Right lobe of liver (tissue), 4 donors: ENCODE results near the gene NOXO1.

Source experiments
- POLR2A ChIP-seq: fragments of 450-650 bp; IDR thresholded peaks from one replicate; pipeline ENCODE4 v1.6.1; 2017; ENCODE audit warnings: antibody characterized with exemption, mild to moderate bottlenecking
- TF ChIP-seq, protein P1 (sequence below), 4 donors: fragments of 200-600 bp in 3 of 4; fragments of 450-650 bp in 1 of 4; IDR thresholded peaks; one replicate each; pipeline versions ENCODE4 v1.5.1 to v1.8.0; 2016 to 2022; ENCODE audit warnings: antibody characterized with exemption in 4 of 4, mild to moderate bottlenecking in 2 of 4
- donor health status: DM: no; HTN: no; CAD: no.
- donor health status: DM: no; HTN: no; CAD: no.
- donor health status: DM: no; HTN: yes; CAD: no.

DNA sequence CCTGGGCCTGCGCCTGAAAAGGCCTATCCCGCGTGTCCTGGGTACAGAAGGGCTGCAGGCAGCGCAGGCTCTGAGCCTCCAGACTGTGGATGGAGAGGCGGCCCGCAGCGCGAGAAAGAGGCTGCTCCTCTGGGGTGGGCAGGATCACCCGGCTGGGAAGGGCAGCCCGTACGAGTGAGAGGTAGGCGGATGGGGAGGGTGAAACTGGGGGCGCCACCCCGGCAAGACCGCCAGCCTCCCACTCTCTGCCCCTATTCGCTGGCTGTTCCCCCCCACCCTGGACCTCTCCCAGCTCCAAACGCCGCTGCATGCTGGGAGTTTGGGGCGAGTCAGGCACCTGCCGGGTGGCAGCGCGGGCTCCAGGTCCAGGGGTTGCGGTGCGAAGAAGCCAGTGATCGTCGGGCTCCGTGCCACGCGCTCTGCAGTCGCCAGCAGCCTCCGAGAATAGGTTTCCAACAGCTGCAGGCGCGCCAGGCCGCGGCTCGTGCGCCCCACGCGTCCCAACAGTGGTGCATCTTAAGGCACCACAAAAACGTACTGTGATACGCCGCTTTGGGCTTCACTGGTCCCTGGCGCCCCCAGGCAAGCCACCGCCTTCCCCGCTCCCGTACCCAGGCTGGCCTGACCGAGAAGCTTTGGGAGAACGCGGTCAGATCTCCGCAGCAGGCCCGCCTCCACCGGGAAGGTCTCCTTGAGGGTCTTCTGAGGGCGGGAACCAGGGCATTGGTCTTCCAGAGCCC lies 1.1 kb downstream of the NOXO1 start:
- no peak for TF ChIP-seq POLR2A
- TF ChIP-seq, protein P1, sequence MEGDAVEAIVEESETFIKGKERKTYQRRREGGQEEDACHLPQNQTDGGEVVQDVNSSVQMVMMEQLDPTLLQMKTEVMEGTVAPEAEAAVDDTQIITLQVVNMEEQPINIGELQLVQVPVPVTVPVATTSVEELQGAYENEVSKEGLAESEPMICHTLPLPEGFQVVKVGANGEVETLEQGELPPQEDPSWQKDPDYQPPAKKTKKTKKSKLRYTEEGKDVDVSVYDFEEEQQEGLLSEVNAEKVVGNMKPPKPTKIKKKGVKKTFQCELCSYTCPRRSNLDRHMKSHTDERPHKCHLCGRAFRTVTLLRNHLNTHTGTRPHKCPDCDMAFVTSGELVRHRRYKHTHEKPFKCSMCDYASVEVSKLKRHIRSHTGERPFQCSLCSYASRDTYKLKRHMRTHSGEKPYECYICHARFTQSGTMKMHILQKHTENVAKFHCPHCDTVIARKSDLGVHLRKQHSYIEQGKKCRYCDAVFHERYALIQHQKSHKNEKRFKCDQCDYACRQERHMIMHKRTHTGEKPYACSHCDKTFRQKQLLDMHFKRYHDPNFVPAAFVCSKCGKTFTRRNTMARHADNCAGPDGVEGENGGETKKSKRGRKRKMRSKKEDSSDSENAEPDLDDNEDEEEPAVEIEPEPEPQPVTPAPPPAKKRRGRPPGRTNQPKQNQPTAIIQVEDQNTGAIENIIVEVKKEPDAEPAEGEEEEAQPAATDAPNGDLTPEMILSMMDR (IDR thresholded peaks at IDR 0.05): no peak
